HG03520 (cell line): ENCODE measurements around the gene CLIC3.

Experiments
- ATAC-seq: cut with Tn5 transposase; IDR thresholded peaks from one replicate; pipeline ENCODE4 v1.9.1; 2021; ENCODE audit warnings: mild to moderate bottlenecking, moderate library complexity; ENCODE audit not compliant: unreplicated experiment

The CLIC3 gene

DNA sequence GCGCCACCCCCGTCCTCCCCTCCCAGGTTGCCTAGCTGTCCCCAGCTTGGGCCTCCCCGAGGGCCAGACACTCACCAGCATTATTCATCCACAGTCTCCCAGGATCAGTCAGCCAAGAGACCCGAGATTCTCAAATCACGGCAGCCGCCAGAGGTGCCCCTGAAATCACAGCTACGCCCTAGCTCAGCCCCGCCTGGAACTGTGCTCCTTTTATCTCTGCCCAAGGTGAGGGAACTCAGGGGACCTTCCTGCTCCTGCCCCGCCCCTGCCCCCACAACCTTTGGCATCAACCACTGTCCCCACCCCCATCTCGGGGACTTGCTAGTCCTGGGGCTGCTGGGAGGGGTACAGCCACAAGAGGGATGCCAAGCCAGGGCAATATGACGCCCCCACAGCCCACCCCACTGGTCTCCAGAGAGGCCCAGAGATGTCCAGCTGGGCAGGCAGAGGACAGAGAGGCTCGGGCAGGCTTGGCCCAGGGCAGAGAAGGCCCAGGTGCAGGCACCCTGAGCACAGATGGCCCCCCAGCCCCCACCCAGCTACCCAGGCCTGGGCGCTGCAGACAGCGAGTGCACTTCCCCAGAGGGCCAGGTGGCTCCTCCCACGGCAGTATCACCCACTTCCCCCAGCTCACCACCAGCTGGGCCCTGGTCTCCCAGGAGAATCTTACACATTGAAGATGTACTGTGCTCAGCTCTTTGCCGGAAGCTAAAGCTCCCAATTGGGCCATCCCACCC, 35.7 kb upstream of the CLIC3 start, which contains the start of gene FUT7:
FUT7 (minus strand) TSS at position 185 of the 737 bp plus-strand sequence; CDS start at position 88, 97 bp downstream.
- ATAC-seq, result no peak

GRCh38 chr9:137030538-137031527, 34.5 kb upstream of the CLIC3 start:
- no peak for ATAC-seq

GRCh38 chr9:137030006-137030405, 33.6 kb upstream of the CLIC3 start:
- ATAC-seq, result no peak

GRCh38 chr9:137029058-137029936, 32.9 kb upstream of the CLIC3 start:
- ATAC-seq, result peak; percentile 38

DNA sequence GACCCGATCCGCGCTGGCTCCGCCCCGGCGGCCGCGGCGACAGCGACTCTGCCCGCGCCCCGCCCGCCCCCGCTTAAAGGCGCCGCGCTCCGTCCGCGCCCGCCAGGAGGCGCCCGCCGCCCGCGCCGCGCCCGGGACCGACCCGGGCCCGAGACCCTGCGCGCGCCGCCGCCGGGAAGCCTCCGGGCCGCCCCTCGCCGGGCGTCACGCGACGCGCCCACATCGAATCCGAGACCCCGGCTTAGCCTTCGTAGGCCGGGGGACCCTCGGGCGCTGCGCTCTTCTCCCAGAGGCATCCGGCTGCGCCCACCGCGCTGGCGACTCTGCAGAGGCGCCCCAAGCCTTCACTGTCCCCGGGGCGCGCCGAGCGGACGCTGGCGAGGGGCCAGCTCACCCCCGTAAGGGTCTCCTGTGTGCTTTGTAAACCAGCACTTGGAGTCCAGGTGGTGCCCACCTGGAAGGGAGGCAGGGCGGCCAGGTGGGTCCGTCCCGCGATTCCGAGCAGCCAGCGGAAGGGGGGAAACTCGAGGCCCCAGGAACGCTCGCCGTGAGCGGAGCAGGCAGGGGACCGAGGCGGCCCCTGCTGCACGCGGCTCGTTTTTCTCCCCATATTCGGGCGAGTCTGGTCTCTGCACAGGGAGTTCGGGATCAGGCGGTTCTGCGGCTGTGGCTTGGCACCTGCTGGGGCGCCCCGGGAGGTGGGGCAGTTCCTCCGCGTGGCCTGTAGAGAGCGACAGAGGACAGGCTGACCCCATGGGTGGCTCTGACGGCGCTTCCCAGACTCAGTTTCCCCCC, 32.1 kb upstream of the CLIC3 start:
- ATAC-seq, result peak; percentile 35

DNA sequence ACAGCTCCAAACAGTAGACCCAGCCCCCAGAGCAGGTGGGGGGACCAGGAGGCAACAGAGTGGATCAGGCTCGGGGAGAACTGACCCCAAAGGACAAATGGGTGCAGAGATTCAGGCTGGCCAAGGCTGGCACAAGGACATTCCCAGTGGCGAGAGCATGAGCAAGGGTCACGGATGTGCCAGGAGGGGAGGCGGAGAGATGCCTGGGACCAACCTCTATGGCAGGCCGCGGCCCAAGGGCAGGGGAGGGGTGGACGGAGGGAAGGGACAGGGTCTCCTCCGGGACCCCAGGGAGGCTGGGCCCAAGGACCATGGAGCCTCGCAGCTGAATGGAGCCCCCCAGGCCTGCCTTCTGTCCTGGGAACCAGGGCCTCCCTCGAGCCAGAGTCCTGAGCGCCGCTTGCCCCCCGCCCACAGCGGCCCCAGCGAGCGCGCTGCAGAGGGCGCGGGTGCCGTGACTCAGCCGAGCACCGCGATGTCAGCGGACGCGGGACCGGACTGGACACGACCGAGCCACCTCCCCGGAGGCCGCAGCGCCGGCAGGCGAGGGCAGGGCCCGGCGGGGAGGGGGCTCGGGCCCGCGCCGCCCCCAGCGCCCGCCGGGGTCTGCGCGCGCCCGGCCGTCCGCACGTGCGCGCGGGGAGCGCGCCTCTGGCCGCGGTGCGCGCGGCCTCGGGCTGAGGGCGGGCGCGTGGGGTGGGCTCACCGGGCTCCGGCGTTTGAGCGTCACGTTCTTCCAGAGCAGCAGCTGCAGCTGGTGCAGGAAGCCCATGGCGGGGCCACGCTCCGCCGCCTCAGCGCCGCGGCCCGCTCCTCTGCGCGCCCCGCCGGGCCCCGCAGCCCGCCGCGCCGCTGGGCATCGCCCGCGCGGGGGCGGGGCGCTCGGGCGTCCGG, 31.2 kb upstream of the CLIC3 start, which contains the start of gene ABCA2:
ABCA2 (minus strand) TSS at position 869 of the 894 bp plus-strand sequence; CDS start at position 772, 97 bp downstream.
- ATAC-seq, result no peak

GRCh38 chr9:137026828-137027227, 30.5 kb upstream of the CLIC3 start:
- no peak for ATAC-seq

GRCh38 chr9:137026384-137026783, 30.0 kb upstream of the CLIC3 start:
- ATAC-seq, result no peak

- ATAC-seq, result no peak
Measured at GRCh38 chr9:137025517-137025966, 29.2 kb upstream of the CLIC3 start.

GRCh38 chr9:137023583-137023991, 27.2 kb upstream of the CLIC3 start:
- ATAC-seq, result no peak

DNA sequence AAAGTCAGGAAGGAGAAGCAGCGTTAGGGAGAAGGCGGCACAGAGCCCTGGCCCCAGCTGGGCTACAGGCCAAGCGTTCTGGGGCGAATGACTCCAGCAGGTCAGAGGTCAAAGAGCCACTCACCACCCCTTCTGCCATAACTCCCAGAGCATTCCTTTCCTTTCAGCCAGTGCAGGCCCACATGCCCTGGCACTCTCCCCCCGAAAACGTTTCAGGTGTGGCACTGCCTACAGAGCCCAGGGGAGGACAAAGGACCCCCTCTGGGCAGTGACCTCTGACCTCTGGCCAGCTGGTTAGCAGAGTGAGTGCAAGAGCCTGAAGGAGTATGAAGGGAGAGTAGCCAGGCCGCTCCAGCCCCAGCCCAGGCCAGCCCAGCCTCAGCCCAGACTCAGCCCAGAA, 26.8 kb upstream of the CLIC3 start:
- no peak for ATAC-seq

DNA sequence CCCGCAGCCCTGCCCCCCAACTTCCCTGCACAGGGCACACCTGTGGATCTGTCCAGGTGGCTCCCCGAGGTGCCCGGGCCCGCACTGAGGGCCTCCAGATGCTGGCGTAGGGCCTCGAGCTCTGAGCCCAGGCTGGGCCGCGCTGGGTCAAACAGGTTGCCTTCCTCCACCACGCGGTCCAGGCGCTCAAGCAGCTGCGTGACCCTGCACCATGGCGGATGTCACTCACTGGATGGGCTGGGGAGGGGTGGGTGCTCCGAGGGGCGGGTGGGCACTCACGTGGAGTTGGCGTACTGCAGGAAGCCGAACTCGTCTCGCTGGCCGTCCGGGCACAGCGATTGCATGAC, 26.3 kb upstream of the CLIC3 start:
- no peak for ATAC-seq

GRCh38 chr9:137021979-137022661, 25.8 kb upstream of the CLIC3 start:
- ATAC-seq, result no peak

GRCh38 chr9:137021568-137021978, 25.2 kb upstream of the CLIC3 start:
- ATAC-seq, result no peak

GRCh38 chr9:137020771-137021567, 24.6 kb upstream of the CLIC3 start:
- ATAC-seq, result no peak

DNA sequence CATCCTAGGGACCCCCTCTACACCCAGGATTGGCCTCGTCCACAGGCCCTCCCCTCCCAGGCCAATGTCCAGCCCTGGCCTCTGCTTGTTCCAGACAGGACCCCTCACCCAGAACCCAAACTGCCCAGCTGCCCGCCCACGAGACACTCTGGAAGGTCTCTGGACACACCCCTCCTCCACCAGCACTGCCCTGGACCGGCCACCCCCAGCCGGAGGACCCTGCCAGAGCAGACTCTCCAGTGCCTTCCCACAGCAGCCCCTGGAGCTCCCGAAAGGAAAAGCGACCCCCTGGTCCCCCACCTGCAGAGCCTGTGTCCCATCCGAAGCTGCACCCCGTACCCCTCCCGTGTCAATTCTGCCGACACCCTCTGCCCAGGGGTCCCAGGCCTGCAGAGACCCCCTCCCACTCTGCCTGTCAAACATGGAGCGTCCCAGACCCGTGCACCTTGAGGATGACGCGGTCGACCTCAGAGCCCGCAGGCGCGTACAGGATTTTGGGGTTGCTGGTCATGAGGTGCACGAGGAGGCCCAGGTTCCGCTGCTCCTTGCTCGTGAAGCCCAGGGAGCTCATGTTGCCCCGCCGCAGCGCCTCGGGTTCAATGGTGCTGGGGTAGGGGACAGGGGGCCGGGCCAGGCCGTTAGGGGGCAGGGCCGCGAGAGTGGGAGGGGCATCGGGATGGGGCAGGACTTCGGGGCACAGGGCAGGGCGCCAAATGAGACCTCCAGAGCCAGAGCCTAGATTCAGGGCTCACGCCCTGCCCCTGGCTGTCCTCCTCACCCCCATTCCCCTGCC, 23.7 kb upstream of the CLIC3 start:
- ATAC-seq, result no peak
